Astrocyte (in vitro differentiated cells and primary cell): Measurements from ENCODE around the gene KIF1B.

ENCODE experiments used
- CTCF ChIP-seq: IDR thresholded peaks from 2 replicates; pipeline ENCODE4 v1.5.1; 2011; ENCODE audit warnings: low read depth, mild to moderate bottlenecking, inconsistent platforms, low read length, moderate library complexity; ENCODE audit not compliant: insufficient read depth
- EZH2 ChIP-seq: IDR thresholded peaks from 2 replicates; pipeline ENCODE4 v1.6.1; 2012; ENCODE audit warnings: mild to moderate bottlenecking, low read length, inconsistent platforms; ENCODE audit not compliant: insufficient read depth

- TF ChIP-seq CTCF (no peak), EZH2 (no peak)
Measured at GRCh38 chr1:10171105-10171767, 39.1 kb upstream of the KIF1B start.
